Mesenchymal stem cell (in vitro differentiated cells and primary cell): ENCODE data around the gene SLC49A3.
"Not testable (repeated sequence)": the region's sequence is repeated elsewhere in the genome, so short reads cannot be mapped to it uniquely, and the experiment has no call there.

Experiments
- DNase-seq: peaks from one replicate; pipeline ENCODE4 v3.0.0-alpha.2; 2013
- H2AFZ ChIP-seq: one replicate; pipeline ENCODE4 v1.6.1; 2013; ENCODE audit warnings: low read depth, mild to moderate bottlenecking, control low read depth, inconsistent platforms, low read length, moderate library complexity
- H2AK5ac ChIP-seq: 2 replicates; pipeline ENCODE4 v1.6.1; 2013; ENCODE audit warnings: low read length, moderate library complexity, mild to moderate bottlenecking, inconsistent platforms; ENCODE audit not compliant: severe bottlenecking
- H2BK120ac ChIP-seq: one replicate; pipeline ENCODE4 v1.6.1; 2013; ENCODE audit warnings: low read depth, mild to moderate bottlenecking, inconsistent platforms, low read length, moderate library complexity
- H2BK12ac ChIP-seq, 2 experiments: one replicate each; pipeline ENCODE4 v1.6.1; 2013; ENCODE audit warnings: inconsistent platforms in 2 of 2, low read length in 2 of 2, mild to moderate bottlenecking in 2 of 2, moderate library complexity in 2 of 2, control low read depth in 1 of 2
- H2BK15ac ChIP-seq: one replicate; pipeline ENCODE4 v1.6.1; 2013; ENCODE audit warnings: mild to moderate bottlenecking, low read depth, inconsistent platforms; ENCODE audit not compliant: poor library complexity, severe bottlenecking
- H2BK5ac ChIP-seq: 2 replicates; pipeline ENCODE4 v1.6.1; 2013; ENCODE audit warnings: low read depth, mild to moderate bottlenecking, low read length, control low read depth, inconsistent platforms; ENCODE audit not compliant: poor library complexity, severe bottlenecking
- H3K14ac ChIP-seq, 2 experiments: one replicate each; pipeline ENCODE4 v1.6.1; 2013; ENCODE audit warnings: inconsistent platforms in 2 of 2, low read length in 2 of 2, control low read depth in 1 of 2, mild to moderate bottlenecking in 1 of 2, moderate library complexity in 1 of 2
- H3K18ac ChIP-seq, 2 experiments: one replicate each; pipeline ENCODE4 v1.6.1; 2013; ENCODE audit warnings: inconsistent platforms in 2 of 2, low read length in 2 of 2, control low read depth in 1 of 2, low read depth in 1 of 2, mild to moderate bottlenecking in 1 of 2
- H3K23ac ChIP-seq, 2 experiments: one replicate each; pipeline ENCODE4 v1.6.1; 2013; ENCODE audit warnings: inconsistent platforms in 2 of 2, low read length in 2 of 2, mild to moderate bottlenecking in 2 of 2, moderate library complexity in 2 of 2, control low read depth in 1 of 2
- H3K27ac ChIP-seq: 2 replicates; pipeline ENCODE4 v1.5.1; 2013; ENCODE audit warnings: mild to moderate bottlenecking, moderate library complexity, low read length, control low read depth, inconsistent platforms; ENCODE audit not compliant: poor library complexity, severe bottlenecking
- H3K27me3 ChIP-seq, 2 experiments: 2 replicates each; pipeline versions ENCODE4 v1.6.1 to v1.7.0; 2013; ENCODE audit warnings: low read length in 2 of 2, mild to moderate bottlenecking in 2 of 2, moderate library complexity in 2 of 2, control low read depth in 1 of 2, inconsistent platforms in 1 of 2; ENCODE audit not compliant: control insufficient read depth in 1 of 2, insufficient read depth in 1 of 2
- H3K36me3 ChIP-seq, 2 experiments: 2 replicates each; pipeline versions ENCODE4 v1.6.1 to v1.7.0; 2013; ENCODE audit warnings: low read length in 2 of 2, control low read depth in 1 of 2, inconsistent platforms in 1 of 2, low read depth in 1 of 2, mild to moderate bottlenecking in 1 of 2; ENCODE audit not compliant: insufficient read depth in 2 of 2, control insufficient read depth in 1 of 2
- H3K4ac ChIP-seq, 2 experiments: one replicate each; pipeline ENCODE4 v1.6.1; 2013; ENCODE audit warnings: inconsistent platforms in 2 of 2, low read length in 2 of 2, mild to moderate bottlenecking in 2 of 2, moderate library complexity in 2 of 2, control low read depth in 1 of 2, low read depth in 1 of 2
- H3K4me1 ChIP-seq: 2 replicates; pipeline ENCODE4 v1.6.1; 2013; ENCODE audit warnings: low read depth, low read length, control low read depth; ENCODE audit not compliant: control insufficient read depth, insufficient read depth
- H3K4me2 ChIP-seq: 2 replicates; pipeline ENCODE4 v1.6.1; 2013; ENCODE audit warnings: low read length, mild to moderate bottlenecking, inconsistent platforms; ENCODE audit not compliant: poor library complexity, severe bottlenecking
- H3K4me3 ChIP-seq, 2 experiments: 2 replicates each; pipeline versions ENCODE4 v1.5.1 to v1.7.0; 2013; ENCODE audit warnings: low read length in 2 of 2, mild to moderate bottlenecking in 2 of 2, control low read depth in 1 of 2, low read depth in 1 of 2; ENCODE audit not compliant: insufficient read depth in 1 of 2
- H3K79me1 ChIP-seq: replicated peaks from 2 replicates; pipeline ENCODE4 v1.6.1; 2013; ENCODE audit warnings: mild to moderate bottlenecking, control low read depth, low read length, inconsistent platforms; ENCODE audit not compliant: poor library complexity, severe bottlenecking
- H3K9ac ChIP-seq: 2 replicates; pipeline ENCODE4 v1.7.0; 2013; ENCODE audit warnings: mild to moderate bottlenecking, low read length, moderate library complexity
- H3K9me3 ChIP-seq: 2 replicates; pipeline ENCODE4 v1.7.0; 2013; ENCODE audit warnings: mild to moderate bottlenecking, low read length; ENCODE audit not compliant: control insufficient read depth
- H4K8ac ChIP-seq: one replicate; pipeline ENCODE4 v1.6.1; 2013; ENCODE audit warnings: inconsistent platforms, mild to moderate bottlenecking, low read length, moderate library complexity
- H4K91ac ChIP-seq: one replicate; pipeline ENCODE4 v1.6.1; 2013; ENCODE audit warnings: mild to moderate bottlenecking, low read length, inconsistent platforms
- WGBS: methylation state at CpG from one replicate; pipeline ENCODE4 v1.1.7; 2013; ENCODE audit warnings: mixed read lengths; 5-methylcytosine and 5-hydroxymethylcytosine counted together

SLC49A3 gene

GRCh38 chr4:648579-649292 lies 40.2 kb downstream of the SLC49A3 start:
- H3K79me1 ChIP-seq: no peaks in the 10 kb centered on the region
- H2AFZ ChIP-seq: no peak overlapping the region
- no peak overlapping the region for H2BK5ac ChIP-seq
- H3K4me1 ChIP-seq: no peaks in the 10 kb centered on the region
- H2BK120ac ChIP-seq: no peak overlapping the region
- no peak overlapping the region for H3K4me3 ChIP-seq
- H4K8ac ChIP-seq: no peak overlapping the region
- H3K27me3 ChIP-seq: peaks cover 0 to 47% of the 10 kb centered on the region in 2 experiments
- H3K18ac ChIP-seq: no peak overlapping the region
- no peaks in the 10 kb centered on the region for H3K9me3 ChIP-seq
- no peak overlapping the region for H2AK5ac ChIP-seq
- no peak overlapping the region for H4K91ac ChIP-seq
- H3K4ac ChIP-seq: no peak overlapping the region
- H3K4me2 ChIP-seq: no peak overlapping the region
- no peak overlapping the region for H3K27ac ChIP-seq
- H3K14ac ChIP-seq: no peak overlapping the region
- no peak overlapping the region for H3K23ac ChIP-seq
- no peak overlapping the region for H2BK12ac ChIP-seq
- H3K9ac ChIP-seq: no peak overlapping the region
- no peak for DNase-seq
- no peak overlapping the region for H2BK15ac ChIP-seq
- 81% methylated on average over 28 of the region's 28 CpGs for WGBS
- H3K36me3 ChIP-seq: no peaks in the 10 kb centered on the region

- Histone ChIP-seq H4K91ac (no peak overlapping the region), H2AFZ (no peak overlapping the region), H2BK120ac (no peak overlapping the region), H3K4me2 (no peak overlapping the region), H3K23ac (no peak overlapping the region), H2BK5ac (no peak overlapping the region), H2BK12ac (no peak overlapping the region), H3K27me3 (peaks cover 0 to 37% of the 10 kb centered on the region in 2 experiments), H3K27ac (no peak overlapping the region), H4K8ac (no peak overlapping the region), H3K4ac (no peak overlapping the region), H3K36me3 (no peaks in the 10 kb centered on the region), H3K9ac (no peak overlapping the region), H2BK15ac (no peak overlapping the region), H3K18ac (no peak overlapping the region), H3K4me1 (no peaks in the 10 kb centered on the region), H3K14ac (no peak overlapping the region), H3K9me3 (no peaks in the 10 kb centered on the region), H3K4me3 (no peak overlapping the region), H3K79me1 (no peaks in the 10 kb centered on the region), H2AK5ac (no peak overlapping the region)
- DNase-seq: no peak
- 78% methylated on average over 13 of the region's 13 CpGs for WGBS
These were observed 41.5 kb downstream of the SLC49A3 start for GRCh38 chr4:647481-647880.

- Histone ChIP-seq H4K91ac (no peak overlapping the region), H3K27ac (no peak overlapping the region), H3K23ac (no peak overlapping the region), H3K9me3 (no peaks in the 10 kb centered on the region), H3K79me1 (no peaks in the 10 kb centered on the region), H2AFZ (no peak overlapping the region), H2AK5ac (no peak overlapping the region), H4K8ac (no peak overlapping the region), H2BK120ac (no peak overlapping the region), H3K4me1 (no peaks in the 10 kb centered on the region), H3K18ac (no peak overlapping the region), H3K4me3 (no peak overlapping the region), H2BK12ac (no peak overlapping the region), H3K4ac (no peak overlapping the region), H3K4me2 (no peak overlapping the region), H2BK15ac (no peak overlapping the region), H3K9ac (no peak overlapping the region), H2BK5ac (no peak overlapping the region), H3K14ac (no peak overlapping the region), H3K36me3 (no peaks in the 10 kb centered on the region), H3K27me3 (peaks cover 0 to 33% of the 10 kb centered on the region in 2 experiments)
- 96% methylated on average over 32 of the region's 32 CpGs for WGBS
- no peak for DNase-seq
These were observed 42.5 kb downstream of the SLC49A3 start for GRCh38 chr4:646460-646859.

GRCh38 chr4:642366-642765 lies 46.6 kb downstream of the SLC49A3 start:
- not testable (repeated sequence) for H3K23ac ChIP-seq, H2BK5ac ChIP-seq, H3K27ac ChIP-seq, H2AFZ ChIP-seq, H3K4me3 ChIP-seq, H3K14ac ChIP-seq, H2BK12ac ChIP-seq, H3K4me1 ChIP-seq, H4K8ac ChIP-seq, H3K9me3 ChIP-seq, H2BK15ac ChIP-seq, H3K18ac ChIP-seq, H3K27me3 ChIP-seq, H3K79me1 ChIP-seq, H3K9ac ChIP-seq, H2BK120ac ChIP-seq, H3K36me3 ChIP-seq, H3K4me2 ChIP-seq, H4K91ac ChIP-seq, H3K4ac ChIP-seq, H2AK5ac ChIP-seq, DNase-seq
- WGBS: 78% methylated on average over 4 of the region's 6 CpGs
